Muscle of back (tissue), 10 donors: ENCODE results near the gene ANLN. TPM values are rescaled to one million over a fixed set of nuclear protein-coding genes. Genes with fewer than 3 reads are reported as not detected.

Experiments used
- polyA plus RNA-seq, 10 donors: library from polyadenylated mRNA; unstranded; fragments of 120-200 nt; gene quantifications; one replicate each; pipeline ENCODE4 v1.2.1, GENCODE V29; 2013; ENCODE audit not compliant: insufficient read length in 10 of 10

The ANLN gene
- polyA plus RNA-seq, 10 donors: 17.0 to 40.9 (median 27.8) TPM

Other genes starting within 250 kb of the ANLN start
- 10 to 100 TPM; 10.5 to 17.2 (median 12.9) TPM for gene EEPD1, start 236.6 kb upstream of the ANLN start, polyA plus RNA-seq